ENCODE results near the gene SLC6A6.

SLC6A6 gene

GRCh38 chr3:14422016-14422963 is 19.9 kb downstream of the SLC6A6 start:
- in situ Hi-C loops (cut with HindIII; ENCODE audit: low sequenced_read_pairs): no loop called here
- no peak for DNase-seq (ENCODE audit: low read depth)
- TF ChIP-seq, protein P1, sequence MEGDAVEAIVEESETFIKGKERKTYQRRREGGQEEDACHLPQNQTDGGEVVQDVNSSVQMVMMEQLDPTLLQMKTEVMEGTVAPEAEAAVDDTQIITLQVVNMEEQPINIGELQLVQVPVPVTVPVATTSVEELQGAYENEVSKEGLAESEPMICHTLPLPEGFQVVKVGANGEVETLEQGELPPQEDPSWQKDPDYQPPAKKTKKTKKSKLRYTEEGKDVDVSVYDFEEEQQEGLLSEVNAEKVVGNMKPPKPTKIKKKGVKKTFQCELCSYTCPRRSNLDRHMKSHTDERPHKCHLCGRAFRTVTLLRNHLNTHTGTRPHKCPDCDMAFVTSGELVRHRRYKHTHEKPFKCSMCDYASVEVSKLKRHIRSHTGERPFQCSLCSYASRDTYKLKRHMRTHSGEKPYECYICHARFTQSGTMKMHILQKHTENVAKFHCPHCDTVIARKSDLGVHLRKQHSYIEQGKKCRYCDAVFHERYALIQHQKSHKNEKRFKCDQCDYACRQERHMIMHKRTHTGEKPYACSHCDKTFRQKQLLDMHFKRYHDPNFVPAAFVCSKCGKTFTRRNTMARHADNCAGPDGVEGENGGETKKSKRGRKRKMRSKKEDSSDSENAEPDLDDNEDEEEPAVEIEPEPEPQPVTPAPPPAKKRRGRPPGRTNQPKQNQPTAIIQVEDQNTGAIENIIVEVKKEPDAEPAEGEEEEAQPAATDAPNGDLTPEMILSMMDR (IDR thresholded peaks at IDR 0.05; ENCODE audit: low read depth, low read length, missing control alignments): no peak
- no peak overlapping the region for H3K4me3 ChIP-seq (ENCODE audit: low read depth, low read length)

DNA sequence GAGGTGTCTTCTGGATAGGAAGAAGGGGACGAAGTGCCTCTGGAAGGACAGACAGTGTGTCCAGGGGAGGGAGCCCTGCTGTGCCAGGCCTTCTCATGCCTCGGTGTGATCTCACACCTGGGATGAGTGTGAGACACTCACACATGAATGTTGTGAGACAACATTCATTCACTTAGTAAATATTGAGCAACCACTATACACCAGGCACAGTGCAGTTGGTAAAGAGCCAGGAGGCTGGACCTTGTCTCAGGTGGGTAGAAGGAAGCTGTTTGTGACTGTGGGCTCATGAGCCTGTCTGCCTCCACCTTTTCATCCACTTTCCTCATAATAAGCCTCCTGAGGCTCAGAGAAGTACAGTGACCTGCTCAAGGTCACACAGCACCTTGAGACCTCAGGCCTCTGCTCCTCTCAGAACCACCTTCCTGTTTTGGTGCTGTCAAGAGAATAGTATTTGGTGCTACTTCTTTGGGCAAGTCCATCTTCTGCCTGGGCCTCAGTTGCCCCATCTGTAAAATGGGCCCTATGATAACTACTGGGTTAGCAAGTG is 20.9 kb downstream of the SLC6A6 start:
- DNase-seq (ENCODE audit: low read depth): no peak
- TF ChIP-seq, protein P1 (IDR thresholded peaks at IDR 0.05; ENCODE audit: low read depth, low read length, missing control alignments): no peak
- H3K4me3 ChIP-seq (ENCODE audit: low read depth, low read length): no peak overlapping the region
- in situ Hi-C loops (cut with HindIII; ENCODE audit: low sequenced_read_pairs): no loop called here

DNA sequence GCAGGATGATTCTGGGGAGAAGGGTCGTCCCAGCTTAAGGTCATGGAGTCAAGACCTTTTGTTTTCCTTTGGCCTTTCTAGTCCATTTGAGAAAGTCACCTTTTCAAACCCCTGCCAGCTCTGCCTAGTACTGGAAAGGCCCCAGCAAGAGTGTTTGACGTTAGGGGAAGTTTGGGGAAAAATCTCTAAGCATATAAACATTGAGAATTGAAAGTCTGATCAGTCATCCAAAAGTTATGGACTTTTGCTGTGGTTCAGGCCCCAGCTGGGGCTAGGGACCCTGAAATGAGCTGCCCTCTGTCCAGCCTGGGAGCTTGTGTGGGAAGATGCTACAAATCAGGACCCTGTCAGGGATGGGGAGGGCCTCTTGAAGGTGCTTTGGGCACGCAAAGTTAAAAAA is 21.6 kb downstream of the SLC6A6 start:
- no peak for DNase-seq (ENCODE audit: low read depth)
- in situ Hi-C loops (cut with HindIII; ENCODE audit: low sequenced_read_pairs): no loop called here
- TF ChIP-seq, protein P1 (IDR thresholded peaks at IDR 0.05; ENCODE audit: low read depth, low read length, missing control alignments): no peak
- H3K4me3 ChIP-seq (ENCODE audit: low read depth, low read length): no peak overlapping the region

GRCh38 chr3:14424711-14425580 is 22.5 kb downstream of the SLC6A6 start:
- no peak overlapping the region for H3K4me3 ChIP-seq (ENCODE audit: low read depth, low read length)
- TF ChIP-seq, protein P1 (IDR thresholded peaks at IDR 0.05; ENCODE audit: low read depth, low read length, missing control alignments): no peak
- no peak for DNase-seq (ENCODE audit: low read depth)
- in situ Hi-C loops (cut with HindIII; ENCODE audit: low sequenced_read_pairs): no loop called here

DNA sequence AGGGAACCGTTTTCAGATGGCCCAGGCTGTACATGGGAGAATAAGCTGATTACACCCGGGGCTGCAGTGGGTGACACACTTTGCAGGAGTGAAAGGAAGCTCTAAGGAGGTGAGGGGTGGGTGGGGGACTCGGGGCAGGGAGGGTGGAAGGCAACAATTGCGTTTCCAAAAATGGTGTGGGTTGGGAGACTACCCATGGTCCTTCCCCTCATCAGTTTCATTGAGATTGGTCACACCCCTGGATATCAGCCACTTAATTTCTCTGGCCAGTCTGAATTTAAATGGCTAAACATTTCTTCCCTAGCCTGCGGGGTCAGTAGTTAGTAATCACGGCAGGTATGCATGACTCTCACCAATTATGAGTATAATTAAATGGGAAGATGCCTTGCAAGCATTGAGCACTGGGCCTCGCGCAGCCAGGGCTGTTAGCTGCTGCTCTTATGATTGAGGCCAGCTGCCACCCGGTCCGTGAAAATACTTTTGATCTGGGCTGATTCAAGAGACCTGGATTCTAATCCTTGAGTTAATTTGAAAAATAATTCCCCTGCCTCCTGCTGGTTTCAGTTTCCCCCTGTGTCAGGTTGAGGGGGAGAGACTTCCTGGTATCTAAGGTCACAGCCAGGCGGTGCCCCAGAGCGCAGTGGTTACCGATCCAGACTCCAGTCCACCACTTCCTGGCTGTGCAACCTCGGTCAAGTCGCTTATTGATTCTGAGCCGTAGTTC is 23.3 kb downstream of the SLC6A6 start:
- no peak overlapping the region for H3K4me3 ChIP-seq (ENCODE audit: low read depth, low read length)
- DNase-seq (ENCODE audit: low read depth): no peak
- in situ Hi-C loops (cut with HindIII; ENCODE audit: low sequenced_read_pairs): no loop called here
- TF ChIP-seq, protein P1 (IDR thresholded peaks at IDR 0.05; ENCODE audit: low read depth, low read length, missing control alignments): no peak

DNA sequence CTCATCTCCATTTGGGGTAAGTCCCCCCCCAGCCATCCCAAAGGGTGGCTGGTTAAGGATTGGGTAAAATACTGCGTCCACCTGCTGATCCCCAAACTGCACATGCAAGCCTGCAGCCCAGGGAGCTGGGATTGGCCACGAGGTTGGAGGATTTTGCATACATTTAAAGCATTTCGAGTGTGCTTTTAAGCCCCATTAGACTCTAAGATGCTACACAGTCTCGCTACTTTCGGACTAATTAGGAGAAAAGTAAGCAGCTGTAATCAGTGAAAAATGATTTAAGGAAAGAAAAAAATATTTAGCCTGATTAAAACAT is 23.9 kb downstream of the SLC6A6 start:
- H3K4me3 ChIP-seq (ENCODE audit: low read depth, low read length): no peak overlapping the region
- DNase-seq (ENCODE audit: low read depth): no peak
- in situ Hi-C loops (cut with HindIII; ENCODE audit: low sequenced_read_pairs): no loop called here
- TF ChIP-seq, protein P1 (IDR thresholded peaks at IDR 0.05; ENCODE audit: low read depth, low read length, missing control alignments): no peak

Data from astrocyte of the cerebellum (primary cell).